Measurements from ENCODE around the gene TRAF4. TPM values are rescaled to one million over a fixed set of nuclear protein-coding genes. Genes with fewer than 3 reads are reported as not detected.
A peak's percentile ranks its signal among the peaks of the same experiment; 100 is the strongest.

Gene TRAF4
- total and polyA plus RNA-seq, 3 donors from 2014 or later: 33.1 to 47.2 (median 35.3) TPM

DNA sequence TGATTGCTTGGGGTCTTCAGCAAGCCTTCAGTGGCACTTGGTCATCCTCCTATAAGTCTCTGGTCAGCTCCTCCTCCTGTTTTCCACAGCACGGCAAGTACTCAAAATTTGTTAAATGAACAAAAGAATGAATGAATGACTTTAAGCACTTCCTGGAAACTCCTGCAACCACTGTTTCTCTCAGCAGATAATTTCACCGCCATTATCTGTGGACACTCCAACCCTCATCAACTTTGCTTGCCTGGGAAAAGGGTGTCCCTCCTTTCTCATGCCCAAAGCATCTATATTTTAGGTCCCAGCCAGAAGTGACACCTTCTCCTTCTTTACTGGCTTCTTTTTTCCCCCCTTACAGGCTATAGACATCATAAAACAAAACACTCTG lies 36.5 kb upstream of the TRAF4 start:
- no peaks in the 10 kb centered on the region for H3K36me3 ChIP-seq (ENCODE audit: low read depth, missing control alignments)
- H3K27ac ChIP-seq: no peak overlapping the region
- 77 to 78% methylated on average over 2 of the region's 2 CpGs for WGBS, 2 donors
- DNase-seq: no peak
- H3K4me1 ChIP-seq: peaks cover 14% of the 10 kb centered on the region
- intact Hi-C loops (cut with DNase I; ENCODE audit: low total_unique reads): no loop called here
- no peak for TF ChIP-seq POLR2A (IDR thresholded peaks at IDR 0.05)
- TF ChIP-seq, protein P1, sequence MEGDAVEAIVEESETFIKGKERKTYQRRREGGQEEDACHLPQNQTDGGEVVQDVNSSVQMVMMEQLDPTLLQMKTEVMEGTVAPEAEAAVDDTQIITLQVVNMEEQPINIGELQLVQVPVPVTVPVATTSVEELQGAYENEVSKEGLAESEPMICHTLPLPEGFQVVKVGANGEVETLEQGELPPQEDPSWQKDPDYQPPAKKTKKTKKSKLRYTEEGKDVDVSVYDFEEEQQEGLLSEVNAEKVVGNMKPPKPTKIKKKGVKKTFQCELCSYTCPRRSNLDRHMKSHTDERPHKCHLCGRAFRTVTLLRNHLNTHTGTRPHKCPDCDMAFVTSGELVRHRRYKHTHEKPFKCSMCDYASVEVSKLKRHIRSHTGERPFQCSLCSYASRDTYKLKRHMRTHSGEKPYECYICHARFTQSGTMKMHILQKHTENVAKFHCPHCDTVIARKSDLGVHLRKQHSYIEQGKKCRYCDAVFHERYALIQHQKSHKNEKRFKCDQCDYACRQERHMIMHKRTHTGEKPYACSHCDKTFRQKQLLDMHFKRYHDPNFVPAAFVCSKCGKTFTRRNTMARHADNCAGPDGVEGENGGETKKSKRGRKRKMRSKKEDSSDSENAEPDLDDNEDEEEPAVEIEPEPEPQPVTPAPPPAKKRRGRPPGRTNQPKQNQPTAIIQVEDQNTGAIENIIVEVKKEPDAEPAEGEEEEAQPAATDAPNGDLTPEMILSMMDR (IDR thresholded peaks at IDR 0.05): no peak
- no peak overlapping the region for H3K4me3 ChIP-seq
- H3K9me3 ChIP-seq: no peaks in the 10 kb centered on the region
- H3K27me3 ChIP-seq: no peaks in the 10 kb centered on the region

DNA sequence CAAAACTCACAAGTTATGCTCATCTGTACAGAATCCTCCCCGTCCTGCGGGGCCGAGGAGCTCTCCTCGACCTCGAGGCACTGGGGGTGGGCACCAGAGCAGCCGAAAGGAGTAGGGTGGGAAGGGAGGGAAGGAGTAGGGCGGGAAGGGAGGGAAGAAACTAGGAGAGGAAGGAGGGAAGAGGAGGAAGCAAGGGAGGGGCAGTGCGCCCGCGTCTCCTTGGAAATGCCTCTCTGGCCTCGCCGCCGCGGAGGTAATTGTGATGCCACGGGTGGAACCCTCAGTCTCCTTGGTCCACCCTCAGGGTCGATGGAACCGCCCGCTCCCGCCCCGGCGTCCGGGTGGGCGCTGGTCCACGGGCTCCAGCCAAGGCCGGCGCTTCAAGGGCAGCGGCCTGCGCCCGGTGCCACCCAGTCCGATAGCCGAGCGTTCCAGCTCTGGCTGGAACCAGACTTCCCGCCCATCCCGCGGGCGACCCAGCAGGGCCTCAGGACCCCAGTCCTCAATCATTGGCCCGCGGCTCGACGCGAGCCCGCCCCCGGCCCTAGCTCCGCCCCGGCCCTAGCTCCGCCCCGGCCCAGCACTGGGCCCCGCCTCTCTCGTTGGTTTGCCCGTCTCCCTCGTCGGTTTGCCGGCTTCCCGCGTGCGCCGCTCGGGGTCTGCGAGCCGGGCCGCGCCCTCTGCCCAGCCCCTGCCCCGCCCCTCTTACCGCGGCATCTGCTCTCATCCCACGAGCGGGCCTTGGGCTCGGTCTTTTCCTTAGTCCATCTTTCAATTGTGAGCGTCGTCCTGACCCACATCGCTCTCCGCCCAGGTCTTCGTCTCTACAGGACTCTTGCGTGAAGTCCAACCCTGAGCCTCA lies 32.7 kb upstream of the TRAF4 start:
- no peaks in the 10 kb centered on the region for H3K36me3 ChIP-seq (ENCODE audit: low read depth, missing control alignments)
- intact Hi-C loops (cut with DNase I; ENCODE audit: low total_unique reads): no loop called here
- H3K4me1 ChIP-seq: peaks cover 21% of the 10 kb centered on the region
- peak; percentile 7 for TF ChIP-seq POLR2A (IDR thresholded peaks at IDR 0.05)
- TF ChIP-seq, protein P1 (IDR thresholded peaks at IDR 0.05): no peak
- H3K27ac ChIP-seq: peak overlapping the region; percentile 82 to 94
- no peaks in the 10 kb centered on the region for H3K27me3 ChIP-seq
- WGBS, 2 donors: 1% methylated on average over 60 to 74 of the region's 74 CpGs
- peak; percentile 92 for DNase-seq
- H3K4me3 ChIP-seq: peak overlapping the region; percentile 64 to 73
- H3K9me3 ChIP-seq: no peaks in the 10 kb centered on the region

DNA sequence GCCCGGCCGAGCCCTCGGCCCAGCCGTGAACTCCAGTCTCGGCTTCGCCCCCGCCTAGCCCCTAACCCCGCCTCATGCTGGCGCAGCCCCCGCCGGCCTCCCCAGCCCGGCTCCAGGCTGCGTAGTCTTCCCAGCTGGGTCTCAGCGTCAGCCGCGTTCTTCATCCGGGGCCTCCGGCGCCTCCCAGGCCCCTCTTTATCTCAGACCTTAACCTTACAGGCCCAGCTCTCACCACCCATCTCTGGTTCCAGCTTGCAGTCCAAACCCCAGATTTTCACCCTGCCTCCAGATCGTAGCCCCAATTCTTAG lies 32.1 kb upstream of the TRAF4 start, which contains the start of gene PROCA1:
Gene PROCA1, minus strand, starts transcription at position 166 of the 309 bp plus-strand sequence. CDS start 228 bp downstream, outside the sequence.
- H3K9me3 ChIP-seq: no peaks in the 10 kb centered on the region
- no peak for TF ChIP-seq POLR2A (IDR thresholded peaks at IDR 0.05)
- TF ChIP-seq, protein P1 (IDR thresholded peaks at IDR 0.05): no peak
- peak within 1 kb of the TSS; percentile 82 to 94 for H3K27ac ChIP-seq
- no peaks in the 10 kb centered on the region for H3K36me3 ChIP-seq (ENCODE audit: low read depth, missing control alignments)
- intact Hi-C loops (cut with DNase I; ENCODE audit: low total_unique reads): no loop called here
- H3K4me3 ChIP-seq: peak within 1 kb of the TSS; percentile 64 to 73
- 1 to 3% methylated on average over 18 to 20 of the region's 20 CpGs for WGBS, 2 donors
- H3K4me1 ChIP-seq: peaks cover 26% of the 10 kb centered on the region
- no peaks in the 10 kb centered on the region for H3K27me3 ChIP-seq
- DNase-seq: no peak

DNA sequence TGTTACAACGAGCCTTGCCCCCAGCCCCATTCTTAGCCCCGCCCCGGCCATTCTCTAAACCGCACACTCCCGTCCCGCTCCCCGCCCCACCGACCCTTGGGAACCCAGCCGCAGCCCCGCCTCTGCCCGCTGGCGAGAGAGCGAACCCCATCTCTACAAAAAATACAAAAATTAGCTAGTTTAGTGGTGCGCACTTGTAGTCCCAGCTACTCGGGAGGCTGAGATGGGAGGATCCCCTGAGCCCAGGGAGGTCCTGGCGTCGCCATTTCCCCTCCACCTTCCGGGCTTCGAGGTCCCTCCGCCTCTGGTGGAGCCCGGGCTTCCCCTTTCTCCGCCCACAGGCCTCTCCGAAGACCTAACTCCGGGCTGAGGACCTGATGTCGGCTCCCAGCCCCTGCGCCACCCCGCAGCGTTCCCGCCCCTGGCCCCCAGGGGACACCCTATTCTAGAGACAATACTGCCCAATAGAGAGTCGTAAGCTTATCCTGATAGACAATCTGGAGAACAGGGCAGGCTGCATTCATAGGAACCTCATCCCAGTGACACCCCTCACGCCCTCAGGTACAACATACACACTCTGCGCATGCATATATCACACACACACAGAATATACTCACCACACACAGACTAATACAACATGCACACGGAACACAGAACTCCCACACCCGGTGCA lies 31.6 kb upstream of the TRAF4 start:
- H3K27ac ChIP-seq: peak overlapping the region; percentile 82 to 94
- no peaks in the 10 kb centered on the region for H3K27me3 ChIP-seq
- TF ChIP-seq, protein P1 (IDR thresholded peaks at IDR 0.05): no peak
- no peak for TF ChIP-seq POLR2A (IDR thresholded peaks at IDR 0.05)
- peaks cover 29% of the 10 kb centered on the region for H3K4me1 ChIP-seq
- peak overlapping the region; percentile 64 to 73 for H3K4me3 ChIP-seq
- H3K36me3 ChIP-seq (ENCODE audit: low read depth, missing control alignments): no peaks in the 10 kb centered on the region
- 38 to 39% methylated on average over 34 of the region's 34 CpGs for WGBS, 2 donors
- H3K9me3 ChIP-seq: no peaks in the 10 kb centered on the region
- peak; percentile 36 for DNase-seq
- intact Hi-C loops (cut with DNase I; ENCODE audit: low total_unique reads): no loop called here

All from testis (tissue), 3 donors.